Measurements from ENCODE around the gene PPAT. TPM values are rescaled to one million over a fixed set of nuclear protein-coding genes. Genes with fewer than 3 reads are reported as not detected.

Gene PPAT
- total RNA-seq: 10 to 100 TPM; 20.5 to 23.8 TPM

DNA sequence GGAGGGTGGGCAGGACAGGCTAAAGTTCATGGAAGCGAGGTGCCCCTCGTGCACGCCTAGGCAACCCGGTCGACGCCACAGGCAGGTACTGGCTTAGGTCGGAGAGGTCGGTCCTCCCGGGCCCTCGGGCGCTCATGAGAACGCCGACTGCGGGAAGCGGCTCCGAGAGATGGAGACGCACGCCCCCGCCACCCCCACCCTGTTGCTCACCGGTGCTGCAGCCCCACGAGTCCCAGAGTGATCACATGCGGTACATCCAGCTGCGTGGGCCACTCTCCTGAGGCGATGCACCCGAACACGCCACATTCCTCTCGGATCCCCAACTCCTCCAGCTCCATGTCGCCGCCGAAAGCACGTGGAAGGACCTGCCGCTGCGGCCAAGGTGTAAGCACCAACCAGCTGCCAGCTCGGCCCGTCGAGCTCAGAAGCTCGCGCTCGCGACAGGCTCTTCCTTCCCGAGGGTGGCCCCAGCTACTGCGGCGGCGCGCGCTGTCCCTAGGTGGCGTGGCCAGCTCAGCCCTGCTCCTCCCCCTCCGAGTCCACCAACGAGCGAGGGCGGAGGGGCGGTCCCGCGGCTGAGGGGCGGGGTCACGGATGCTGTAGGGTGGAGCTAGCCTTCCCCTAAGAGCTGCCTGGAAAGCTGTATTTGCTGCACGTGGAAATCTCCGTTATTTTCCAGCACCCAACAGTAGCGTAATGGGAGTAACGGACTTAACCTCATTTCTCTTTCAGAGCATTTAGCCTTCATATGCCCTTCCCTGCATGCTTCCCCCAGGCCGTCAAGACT lies at the start of gene PPAT:
PPAT (minus strand) TSS at position 476 of the 787 bp plus-strand sequence; CDS start at position 338, 138 bp downstream.

DNA sequence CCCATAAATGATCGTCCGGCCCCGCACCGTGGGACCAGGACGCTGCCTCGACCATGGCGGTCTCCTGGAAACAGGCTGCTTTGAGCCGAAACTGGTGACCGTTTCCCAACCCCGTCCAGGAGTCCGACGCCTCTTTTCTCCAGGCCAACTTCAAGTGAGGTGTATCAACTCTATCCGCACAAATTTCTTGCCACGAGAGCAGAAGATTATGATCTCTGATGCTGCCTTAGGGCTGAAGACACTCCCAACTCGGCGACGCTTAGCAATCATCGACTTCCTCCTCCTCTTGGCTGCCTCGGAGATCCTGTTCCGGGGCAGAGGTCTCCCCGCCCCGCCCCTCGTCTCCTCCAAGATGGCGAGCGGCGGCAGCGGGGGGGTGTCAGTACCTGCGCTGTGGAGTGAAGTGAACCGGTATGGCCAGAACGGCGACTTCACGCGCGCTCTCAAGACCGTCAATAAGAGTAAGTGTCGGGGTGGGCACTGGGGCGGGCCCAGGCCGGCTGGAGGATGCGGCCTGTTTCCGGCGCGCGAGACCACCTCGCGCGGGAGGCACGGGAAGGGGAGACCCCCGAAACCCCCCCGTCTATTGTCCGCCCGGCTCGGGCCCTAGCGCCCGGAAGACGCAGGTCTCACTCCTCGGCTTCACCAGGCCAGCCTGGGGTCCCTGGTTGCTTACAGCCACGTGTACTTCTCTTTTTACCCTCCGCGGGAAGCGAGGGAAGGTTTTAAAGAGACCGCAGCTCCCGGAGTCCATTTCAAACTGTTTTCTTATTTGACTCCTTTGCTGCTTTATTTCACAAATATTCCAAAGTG lies 32.1 kb upstream of the PPAT start, which contains the start of gene SRP72:
SRP72 (plus strand) TSS at position 334 of the 813 bp plus-strand sequence; CDS start at position 353, 19 bp downstream.

DNA sequence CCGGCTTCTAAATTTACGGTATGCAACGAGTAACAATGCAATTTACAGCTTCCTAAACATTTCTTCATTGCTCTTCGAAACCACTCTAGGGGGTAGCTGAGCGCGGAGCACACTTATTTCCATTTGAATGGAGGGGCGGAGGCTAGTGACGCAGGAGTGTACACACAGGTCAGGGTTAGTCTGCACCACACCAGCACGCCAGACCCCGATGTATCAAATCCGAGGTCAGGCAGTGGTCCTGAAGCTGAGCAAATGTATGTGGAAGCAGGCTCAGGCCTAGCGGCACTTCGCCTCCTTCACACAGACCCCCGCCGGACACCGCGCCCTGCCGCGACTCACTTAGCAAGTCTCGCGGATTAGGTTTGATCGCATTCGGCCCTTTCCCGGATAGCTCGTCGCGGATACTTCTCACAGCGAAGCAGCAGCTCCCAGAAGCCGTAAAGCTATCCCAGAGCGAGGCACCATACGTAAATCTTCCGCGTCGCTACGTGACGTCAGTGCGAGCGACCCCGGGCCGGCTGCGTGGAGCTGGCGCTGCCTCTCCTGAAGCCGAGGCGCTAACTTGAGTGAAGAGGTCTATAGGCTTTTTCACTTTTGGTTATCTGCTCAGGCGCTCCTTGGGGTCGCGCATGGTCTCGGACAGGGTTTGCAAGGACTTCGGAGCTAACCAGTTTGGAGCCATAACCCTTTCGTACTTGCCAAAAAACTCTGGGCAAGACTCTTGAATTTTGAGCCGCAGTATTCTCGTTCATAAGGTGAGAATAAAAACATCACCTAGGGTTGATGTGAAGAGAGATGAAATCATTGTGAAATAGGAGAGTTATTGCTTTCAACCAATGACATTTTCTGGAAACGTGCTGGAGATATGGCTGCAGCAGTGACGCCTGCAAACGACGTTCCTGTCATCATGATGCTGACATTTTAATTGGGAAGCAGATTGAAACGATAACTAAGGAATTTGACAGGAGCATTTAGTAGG lies 48.1 kb downstream of the PPAT start, which contains the start of gene AASDH:
AASDH (minus strand) TSS at position 469 of the 979 bp plus-strand sequence. CDS start 3,192 bp downstream, outside the sequence.

Other genes with a start within 250 kb of the PPAT start
- 10 to 100 TPM; 10.7 to 12.5 TPM for gene AASDH, start 48.1 kb downstream of the PPAT start, total RNA-seq
- 100 to 1,000 TPM; 114 TPM for gene PAICS, start 645 bp upstream of the PPAT start, total RNA-seq
- gene SRP72, start 32.0 kb upstream of the PPAT start, total RNA-seq: 100 to 1,000 TPM; 135 to 136 TPM
- gene ARL9, start 70.2 kb upstream of the PPAT start, total RNA-seq: under 1 TPM; 0.20 to 0.22 TPM
- gene HOPX, start 245.7 kb upstream of the PPAT start, total RNA-seq: 10 to 100 TPM; 40.7 to 41.4 TPM

Data from activated naive CD4-positive, alpha-beta T cell treated with anti-CD3 and anti-CD28 coated beads, Interleukin-2, amount 10 ng/mL, durations not matched to agents 5 hours and 36 hours (primary cell).